Activated CD4-positive, CD25-positive, alpha-beta regulatory T cell treated with anti-CD3 and anti-CD28 coated beads, Interleukin-2, amount 50 U/mL, for 72 hours (primary cell): ENCODE results near the gene CFAP90.

Source experiments
- DNase-seq: peaks from one replicate; pipeline ENCODE4 v3.0.0; 2021

CFAP90 gene, protein sequence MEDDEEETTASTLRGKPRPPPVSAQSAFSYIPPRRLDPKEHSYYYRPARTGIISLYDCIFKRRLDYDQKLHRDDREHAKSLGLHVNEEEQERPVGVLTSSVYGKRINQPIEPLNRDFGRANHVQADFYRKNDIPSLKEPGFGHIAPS

GRCh38 chr5:7850395-7851239 lies at the start of gene CFAP90:
TSS of gene CFAP90 (minus strand) at chr5:7851133. CDS start at chr5:7851021, 112 bp downstream.
- DNase-seq, result no peak

DNA sequence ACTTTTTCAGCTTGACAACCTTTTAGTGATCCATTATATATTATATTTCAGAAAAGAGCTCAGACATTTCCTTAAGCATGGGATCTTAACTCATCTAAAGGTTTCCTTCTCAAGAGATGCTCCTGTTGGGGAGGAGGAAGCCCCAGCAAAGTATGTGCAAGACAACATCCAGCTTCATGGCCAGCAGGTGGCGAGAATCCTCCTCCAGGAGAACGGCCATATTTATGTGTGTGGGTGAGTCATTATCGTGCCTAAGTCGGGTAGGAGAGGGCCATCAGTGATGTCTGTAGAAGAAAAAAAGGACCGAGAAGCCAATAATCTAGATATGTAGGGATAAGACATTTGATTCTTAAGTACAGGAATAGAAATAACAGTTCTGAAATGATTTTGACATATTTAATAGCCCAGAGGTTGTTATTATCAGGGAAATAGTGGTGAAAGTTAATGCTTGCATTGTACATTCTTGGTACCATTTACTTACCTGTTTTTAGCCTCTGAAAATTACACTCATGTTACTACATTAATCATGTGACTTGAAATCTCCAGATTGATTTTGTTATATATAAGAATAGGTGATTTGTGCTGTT lies 46.2 kb upstream of the CFAP90 start:
- DNase-seq, result no peak

- DNase-seq, result no peak
Measured at GRCh38 chr5:7894860-7895259, 43.9 kb upstream of the CFAP90 start.

DNA sequence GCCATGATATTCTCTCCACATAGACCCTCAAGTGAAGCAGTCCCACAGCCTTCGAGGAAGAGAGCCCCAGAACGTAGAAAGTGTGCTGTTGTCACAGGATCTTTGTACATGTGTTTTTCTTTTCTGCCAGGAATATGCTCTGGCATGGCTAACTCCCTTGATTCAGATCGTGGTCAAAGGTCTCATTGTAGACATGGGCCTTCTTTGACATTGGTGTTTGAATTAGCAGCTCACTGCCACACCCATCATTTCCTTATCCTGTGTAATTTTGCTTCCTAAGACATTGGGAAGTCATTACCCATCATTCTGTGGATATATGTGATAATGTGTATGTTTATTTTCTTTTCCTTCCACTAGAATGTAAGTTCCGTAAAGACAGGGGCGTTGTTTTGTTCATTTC lies 43.5 kb upstream of the CFAP90 start:
- no peak for DNase-seq

- no peak for DNase-seq
Measured at GRCh38 chr5:7888901-7889300, 38.0 kb upstream of the CFAP90 start.

- no peak for DNase-seq
Measured at GRCh38 chr5:7886849-7887475, 36.0 kb upstream of the CFAP90 start.

GRCh38 chr5:7884491-7885267 lies 33.7 kb upstream of the CFAP90 start:
- DNase-seq, result no peak

DNA sequence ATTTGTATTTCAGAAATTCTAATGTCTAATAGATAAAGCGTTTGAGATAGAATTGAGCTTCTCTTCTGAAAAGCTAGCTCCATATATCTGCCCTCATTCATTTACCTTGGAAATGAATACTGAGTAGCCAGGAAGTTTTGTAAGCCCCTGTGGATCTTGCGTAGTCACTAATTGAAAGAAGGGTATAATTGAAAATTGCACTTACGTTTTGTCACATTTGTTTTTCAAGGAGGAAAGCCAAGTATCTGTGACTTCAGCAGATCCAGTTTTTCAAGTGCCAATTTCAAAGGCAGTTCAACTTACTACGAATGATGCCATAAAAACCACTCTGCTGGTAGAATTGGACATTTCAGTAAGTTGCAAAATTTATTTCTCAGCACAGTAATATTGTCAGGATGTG lies 32.0 kb upstream of the CFAP90 start:
- DNase-seq, result no peak

- DNase-seq, result no peak
Measured at GRCh38 chr5:7881816-7882215, 30.9 kb upstream of the CFAP90 start.

DNA sequence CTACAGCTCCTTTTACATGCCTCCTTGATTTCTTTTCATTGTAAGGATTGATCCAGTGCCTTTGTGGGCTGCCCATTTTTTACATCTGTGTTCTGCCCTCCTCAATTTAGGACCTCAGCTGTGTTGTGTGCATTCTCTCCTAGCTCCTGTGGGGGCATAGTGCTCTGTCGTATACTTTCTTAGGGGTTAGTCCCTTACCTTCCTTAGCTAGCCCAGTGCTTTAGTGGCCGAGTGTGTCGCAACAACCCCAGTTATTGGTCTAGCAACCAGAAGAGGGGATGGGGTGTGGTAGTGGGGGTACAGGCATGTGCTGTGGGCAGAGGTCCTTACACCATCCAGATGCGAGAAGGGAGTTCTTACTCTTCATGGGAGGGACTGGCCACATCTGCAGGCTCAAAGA lies 30.2 kb upstream of the CFAP90 start:
- no peak for DNase-seq

GRCh38 chr5:7878381-7878873 lies 27.5 kb upstream of the CFAP90 start:
- DNase-seq, result no peak

DNA sequence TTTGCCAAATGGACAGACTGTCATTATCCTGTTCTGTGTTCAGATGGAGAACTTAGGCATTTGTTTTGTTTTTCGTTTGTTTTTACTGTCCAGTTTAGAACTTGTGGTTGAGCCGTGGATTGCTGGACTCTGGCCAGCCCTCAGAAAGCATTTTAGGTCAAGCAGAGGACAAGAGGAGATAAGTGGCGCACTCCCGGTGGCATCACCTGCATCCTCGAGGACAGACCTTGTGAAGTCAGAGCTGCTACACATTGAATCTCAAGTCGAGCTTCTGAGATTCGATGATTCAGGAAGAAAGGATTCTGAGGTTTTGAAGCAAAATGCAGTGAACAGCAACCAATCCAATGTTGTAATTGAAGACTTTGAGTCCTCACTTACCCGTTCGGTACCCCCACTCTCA lies 26.9 kb upstream of the CFAP90 start:
- no peak for DNase-seq

DNA sequence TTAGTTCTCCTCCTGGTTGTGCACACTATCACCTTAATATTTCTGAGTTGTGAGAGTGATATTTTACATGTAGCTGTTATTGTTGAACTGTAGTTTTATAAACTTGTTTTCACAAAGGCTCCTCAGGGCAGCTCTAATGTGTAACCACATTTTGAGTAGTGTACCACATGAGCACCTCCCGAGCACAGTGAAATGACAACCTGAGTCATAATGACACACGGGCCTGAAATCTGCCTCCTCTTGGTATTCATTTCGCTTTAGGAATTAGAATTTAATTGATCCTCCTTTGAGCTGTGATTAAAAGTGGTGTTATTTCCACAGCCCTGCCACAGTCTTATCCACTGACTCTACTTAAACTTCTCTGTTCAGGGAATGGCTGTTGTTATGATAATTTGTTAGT lies 25.9 kb upstream of the CFAP90 start:
- no peak for DNase-seq

- no peak for DNase-seq
Measured at GRCh38 chr5:7875151-7875550, 24.2 kb upstream of the CFAP90 start.

- no peak for DNase-seq
Measured at GRCh38 chr5:7874639-7875038, 23.7 kb upstream of the CFAP90 start.

GRCh38 chr5:7873216-7873615 lies 22.3 kb upstream of the CFAP90 start:
- no peak for DNase-seq

DNA sequence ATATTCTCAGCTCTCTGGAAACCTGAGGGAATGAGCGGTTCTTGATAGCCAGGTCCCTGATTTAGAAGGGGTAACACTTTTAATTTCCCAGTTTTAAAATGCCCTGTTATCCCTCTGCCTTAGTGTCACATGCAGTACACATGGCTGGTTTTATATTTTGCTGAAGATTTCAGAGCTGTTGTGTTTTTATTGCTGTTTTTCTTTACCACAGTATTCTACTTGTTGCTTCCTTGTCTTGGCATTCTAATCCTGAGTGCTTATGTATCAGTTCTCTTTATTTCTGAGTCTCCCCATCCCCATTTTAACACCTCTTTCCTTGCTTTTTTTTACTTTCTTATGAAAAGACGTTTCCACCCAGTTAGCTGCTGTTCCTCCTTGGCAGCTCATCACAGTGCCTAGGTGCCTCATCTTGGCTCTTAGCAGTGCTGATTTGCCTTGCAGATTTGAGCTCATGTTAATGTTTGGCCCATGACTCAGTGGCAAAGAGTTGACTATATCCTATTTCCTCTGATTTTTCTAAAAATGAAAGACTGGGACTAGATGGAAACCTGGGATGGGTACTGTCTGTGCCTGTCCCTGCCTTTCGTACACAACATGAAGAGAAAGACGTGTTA lies 21.7 kb upstream of the CFAP90 start:
- DNase-seq, result no peak

DNA sequence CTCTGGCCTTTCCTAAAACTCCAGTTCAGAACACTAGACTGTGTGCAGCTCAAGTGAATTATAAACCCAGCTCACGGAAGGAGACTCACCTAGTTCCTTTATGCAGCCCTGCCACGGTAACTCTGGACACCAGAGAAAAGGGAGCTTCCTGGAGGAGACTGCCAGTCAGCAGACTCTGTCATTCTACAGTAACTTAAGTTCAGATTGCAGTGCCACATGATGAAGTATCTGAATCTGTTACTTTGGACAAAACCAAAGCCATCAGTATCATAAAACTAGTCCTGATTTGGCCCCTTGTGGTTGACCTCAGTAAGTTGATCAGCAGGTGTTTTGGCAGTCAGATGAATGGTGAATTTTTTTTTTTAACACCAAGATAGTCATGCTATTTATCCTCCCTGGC lies 20.7 kb upstream of the CFAP90 start:
- DNase-seq, result no peak

- DNase-seq, result no peak
Measured at GRCh38 chr5:7869474-7870136, 18.7 kb upstream of the CFAP90 start.

DNA sequence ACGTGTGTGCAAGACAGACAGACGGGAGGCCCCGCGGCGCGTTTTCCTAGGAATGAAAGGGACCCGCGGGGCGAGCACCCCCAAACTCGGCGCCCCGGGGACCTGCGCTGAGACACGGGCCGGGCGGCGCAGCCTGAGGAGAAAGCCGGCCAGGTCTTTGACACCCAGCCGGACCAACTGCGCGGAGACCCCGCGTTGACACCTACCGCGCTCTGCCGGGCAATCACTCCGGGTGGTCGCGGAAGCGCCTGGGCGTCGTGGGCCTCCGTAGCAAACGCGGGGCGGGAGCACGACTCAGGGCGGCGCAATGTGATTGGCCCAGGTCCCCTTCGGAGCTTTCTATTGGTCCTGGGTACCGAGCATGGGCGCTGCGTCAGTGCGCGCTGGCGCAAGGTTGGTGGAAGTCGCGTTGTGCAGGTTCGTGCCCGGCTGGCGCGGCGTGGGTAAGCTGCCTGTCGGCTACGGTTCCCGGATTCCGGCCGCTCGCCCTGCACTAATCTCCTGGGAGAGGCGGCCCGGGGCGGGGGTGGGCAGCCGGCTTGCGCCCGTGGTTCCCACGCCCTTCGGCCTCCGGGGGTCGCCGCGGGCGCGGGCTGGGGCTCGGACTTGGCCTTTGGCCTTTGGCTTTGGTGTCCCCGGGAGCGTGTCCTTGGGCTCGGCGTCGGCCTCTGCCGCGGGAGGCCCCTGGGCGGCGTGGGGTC lies 18.0 kb upstream of the CFAP90 start, which contains the start of the genes FASTKD3 and MTRR:
Gene FASTKD3, minus strand, starts transcription at position 259 of the 701 bp plus-strand sequence. CDS start 948 bp downstream, outside the sequence.
Gene MTRR, plus strand, starts transcription at position 376 of the 701 bp plus-strand sequence. CDS start 1,647 bp downstream, outside the sequence.
- peak; percentile 88 for DNase-seq

DNA sequence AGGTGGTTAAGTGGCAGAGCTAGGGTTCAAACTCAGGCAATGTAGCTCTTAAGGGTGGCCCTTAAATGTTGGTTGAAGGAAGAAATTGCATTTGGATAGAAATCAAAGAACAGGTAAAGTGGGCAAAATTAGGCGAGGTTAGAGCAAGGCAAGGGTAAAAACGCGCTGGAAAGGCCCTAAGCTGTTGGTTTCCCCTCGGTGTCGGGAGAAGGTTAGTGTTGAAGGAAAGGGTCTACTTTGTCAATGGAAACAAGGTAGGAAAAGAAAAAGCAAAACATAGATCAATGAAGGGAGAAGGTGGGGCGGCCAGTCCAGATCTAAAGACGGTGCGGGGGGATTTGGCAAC lies 17.5 kb upstream of the CFAP90 start:
- no peak for DNase-seq
